GM23338 (cell line): Measurements from ENCODE around the gene FXYD7. TPM values are rescaled to one million over a fixed set of nuclear protein-coding genes. Genes with fewer than 3 reads are reported as not detected.

Experiments
- ATAC-seq: fragments of 200-7000 bp; cut with Tn5 transposase; 3 replicates; pipeline ENCODE4 v1.9.1; 2020
- DNase-seq: peaks from one replicate; pipeline ENCODE4 v3.0.0-alpha.2; 2015; ENCODE audit warnings: low spot score
- H2AFZ ChIP-seq: fragments of 200-600 bp; sonication (generic); 2 replicates; pipeline ENCODE4 v1.8.0; 2016; ENCODE audit warnings: antibody characterized with exemption, mild to moderate bottlenecking, moderate library complexity
- H3F3A ChIP-seq: fragments of 200-600 bp; sonication (generic); replicated peaks from 2 replicates; pipeline ENCODE4 v1.8.0; 2017; ENCODE audit warnings: antibody characterized with exemption, mixed run types, low read depth
- H3K27ac ChIP-seq: fragments of 200-600 bp; sonication (generic); 2 replicates; pipeline ENCODE4 v1.6.1; 2016; ENCODE audit warnings: low read depth
- H3K27me3 ChIP-seq: fragments of 200-600 bp; sonication (generic); 2 replicates; pipeline ENCODE4 v1.8.0; 2016; ENCODE audit warnings: mild to moderate bottlenecking, mixed run types, moderate library complexity; ENCODE audit not compliant: insufficient read depth
- H3K36me3 ChIP-seq: fragments of 200-600 bp; sonication (generic); 2 replicates; pipeline ENCODE4 v1.8.0; 2016; ENCODE audit warnings: mild to moderate bottlenecking; ENCODE audit not compliant: insufficient read depth
- H3K4me1 ChIP-seq: fragments of 200-600 bp; sonication (generic); 2 replicates; pipeline ENCODE4 v1.8.0; 2016; ENCODE audit warnings: mild to moderate bottlenecking, moderate library complexity; ENCODE audit not compliant: insufficient read depth
- H3K4me2 ChIP-seq: fragments of 200-600 bp; sonication (generic); 2 replicates; pipeline ENCODE4 v1.7.1; 2017; ENCODE audit warnings: mixed run types
- H3K4me3 ChIP-seq: fragments of 200-600 bp; sonication (generic); 2 replicates; pipeline ENCODE4 v1.6.1; 2016; ENCODE audit warnings: mixed run types
- H3K79me2 ChIP-seq: fragments of 200-600 bp; sonication (generic); replicated peaks from 2 replicates; pipeline ENCODE4 v1.8.0; 2017; ENCODE audit warnings: mild to moderate bottlenecking; ENCODE audit not compliant: insufficient read depth
- H3K9me2 ChIP-seq: fragments of 200-600 bp; sonication (generic); 2 replicates; pipeline ENCODE4 v1.8.0; 2017; ENCODE audit not compliant: insufficient read depth
- H4K20me1 ChIP-seq: fragments of 200-600 bp; sonication (generic); replicated peaks from 2 replicates; pipeline ENCODE4 v1.8.0; 2017; ENCODE audit warnings: mild to moderate bottlenecking; ENCODE audit not compliant: insufficient read depth
- H3K27ac Mint-ChIP-seq: 2 replicates; pipeline ENCODE4 v1.8.0; 2020; ENCODE audit warnings: inconsistent platforms, mild to moderate bottlenecking, moderate library complexity, mixed read lengths
- H3K27me3 Mint-ChIP-seq: 3 replicates; pipeline ENCODE4 v1.8.0; 2022; ENCODE audit warnings: low read depth, mild to moderate bottlenecking, moderate library complexity, mixed read lengths, inconsistent platforms; ENCODE audit not compliant: insufficient read depth, poor library complexity
- H3K36me3 Mint-ChIP-seq: 3 replicates; pipeline ENCODE4 v1.8.0; 2021; ENCODE audit warnings: low read depth, mild to moderate bottlenecking, inconsistent platforms, moderate library complexity, mixed read lengths
- H3K4me1 Mint-ChIP-seq: 3 replicates; pipeline ENCODE4 v1.8.0; 2020; ENCODE audit warnings: mild to moderate bottlenecking, inconsistent platforms, mixed read lengths
- H3K4me3 Mint-ChIP-seq: 3 replicates; pipeline ENCODE4 v1.8.0; 2021; ENCODE audit warnings: moderate library complexity, mild to moderate bottlenecking, inconsistent platforms, mixed read lengths
- H3K9me3 Mint-ChIP-seq: 3 replicates; pipeline ENCODE4 v1.8.0; 2020; ENCODE audit warnings: moderate library complexity, mild to moderate bottlenecking, inconsistent platforms, mixed read lengths
- CREB1 ChIP-seq: fragments of 250-450 bp; sonication (Bioruptor Pico); IDR thresholded peaks from 2 replicates; pipeline ENCODE4 v1.5.0; 2020; ENCODE audit warnings: low read depth, mild to moderate bottlenecking, moderate library complexity
- CTCF ChIP-seq, 2 experiments: fragments of 200-600 bp in 1 of 2; sonication (generic) in 1 of 2; conservative IDR thresholded peaks; 2 replicates each; pipeline versions ENCODE4 v1.5.1 to v1.6.1; 2016 to 2017; ENCODE audit warnings: antibody characterized with exemption in 2 of 2, low read depth in 2 of 2, mild to moderate bottlenecking in 2 of 2, moderate library complexity in 1 of 2
- ETS1 ChIP-seq: IDR thresholded peaks from 2 replicates; pipeline ENCODE4 v1.6.1; 2016; ENCODE audit warnings: antibody characterized with exemption
- EZH2 ChIP-seq: fragments of 200-600 bp; sonication (generic); IDR thresholded peaks from one replicate; pipeline ENCODE4 v1.8.0; 2017; ENCODE audit warnings: antibody characterized with exemption, mild to moderate bottlenecking, low read depth; ENCODE audit not compliant: unreplicated experiment
- EZH2phosphoT487 ChIP-seq: fragments of 200-600 bp; sonication (generic); IDR thresholded peaks from one replicate; pipeline ENCODE4 v1.8.1; 2018; ENCODE audit warnings: antibody characterized with exemption; ENCODE audit not compliant: unreplicated experiment
- JUNB ChIP-seq: IDR thresholded peaks from one replicate; pipeline ENCODE4 v1.6.1; 2016; ENCODE audit warnings: antibody characterized with exemption; ENCODE audit not compliant: unreplicated experiment
- NANOG ChIP-seq: IDR thresholded peaks from 2 replicates; pipeline ENCODE4 v1.6.1; 2016; ENCODE audit warnings: antibody characterized with exemption, borderline replicate concordance
- POLR2AphosphoS5 ChIP-seq: IDR thresholded peaks from 2 replicates; pipeline ENCODE4 v1.6.1; 2016; ENCODE audit warnings: antibody characterized with exemption, low read depth
- ZNF114 ChIP-seq: fragments of 250-450 bp; sonication (Bioruptor Pico); IDR thresholded peaks from 2 replicates; pipeline ENCODE4 v1.5.0; 2020; ENCODE audit warnings: mild to moderate bottlenecking, moderate library complexity
- ZNF331 ChIP-seq: fragments of 250-450 bp; sonication (Bioruptor Pico); IDR thresholded peaks from 2 replicates; pipeline ENCODE4 v1.5.0; 2020; ENCODE audit warnings: low read depth, mild to moderate bottlenecking, moderate library complexity
- ZNF462 ChIP-seq: fragments of 250-450 bp; sonication (Bioruptor Pico); IDR thresholded peaks from 2 replicates; pipeline ENCODE4 v1.5.0; 2020; ENCODE audit warnings: mild to moderate bottlenecking, moderate library complexity
- polyA plus RNA-seq: library from polyadenylated mRNA; unstranded; fragments of >200 nt; fragmentation: Nextera tagmentation; extraction: Ambion mirVana; gene quantifications from 2 replicates; pipeline ENCODE4 v1.2.1, GENCODE V29; 2016
- total RNA-seq: library from RNA; depleted of rRNA; stranded (reverse); fragments of >200 nt; shearing (Covaris generic); gene quantifications from 2 replicates; pipeline ENCODE4 v1.2.3, GENCODE V29; 2014
- TF ChIP-seq, protein P1 (sequence below): IDR thresholded peaks from one replicate; pipeline ENCODE4 v1.6.1; 2018; ENCODE audit warnings: antibody characterized with exemption; ENCODE audit not compliant: unreplicated experiment

FXYD7 gene
- total and polyA plus RNA-seq, 2 experiments from 2014 or later = 9.6 to 44.0 TPM

DNA sequence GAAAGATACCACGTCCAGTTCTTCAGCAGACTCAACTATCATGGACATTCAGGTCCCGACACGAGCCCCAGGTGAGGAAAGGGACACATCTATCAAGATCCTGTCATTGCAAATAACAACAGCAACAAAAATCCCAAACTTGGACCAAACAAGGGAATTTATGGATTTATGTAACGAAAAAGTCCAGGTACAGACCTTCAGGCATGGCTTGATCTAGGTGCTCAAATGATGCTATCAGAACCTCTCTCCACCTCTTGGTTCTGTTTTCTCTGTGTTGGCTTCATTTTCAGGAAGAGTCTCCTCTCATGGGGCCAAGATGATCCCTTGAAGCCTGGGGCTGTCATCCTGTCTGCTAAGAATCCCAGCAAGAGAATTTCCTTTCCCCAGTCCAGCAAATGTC, 14.4 kb downstream of the FXYD7 start (continued):
- TF ChIP-seq EZH2 = no peak
- TF ChIP-seq, protein P1, sequence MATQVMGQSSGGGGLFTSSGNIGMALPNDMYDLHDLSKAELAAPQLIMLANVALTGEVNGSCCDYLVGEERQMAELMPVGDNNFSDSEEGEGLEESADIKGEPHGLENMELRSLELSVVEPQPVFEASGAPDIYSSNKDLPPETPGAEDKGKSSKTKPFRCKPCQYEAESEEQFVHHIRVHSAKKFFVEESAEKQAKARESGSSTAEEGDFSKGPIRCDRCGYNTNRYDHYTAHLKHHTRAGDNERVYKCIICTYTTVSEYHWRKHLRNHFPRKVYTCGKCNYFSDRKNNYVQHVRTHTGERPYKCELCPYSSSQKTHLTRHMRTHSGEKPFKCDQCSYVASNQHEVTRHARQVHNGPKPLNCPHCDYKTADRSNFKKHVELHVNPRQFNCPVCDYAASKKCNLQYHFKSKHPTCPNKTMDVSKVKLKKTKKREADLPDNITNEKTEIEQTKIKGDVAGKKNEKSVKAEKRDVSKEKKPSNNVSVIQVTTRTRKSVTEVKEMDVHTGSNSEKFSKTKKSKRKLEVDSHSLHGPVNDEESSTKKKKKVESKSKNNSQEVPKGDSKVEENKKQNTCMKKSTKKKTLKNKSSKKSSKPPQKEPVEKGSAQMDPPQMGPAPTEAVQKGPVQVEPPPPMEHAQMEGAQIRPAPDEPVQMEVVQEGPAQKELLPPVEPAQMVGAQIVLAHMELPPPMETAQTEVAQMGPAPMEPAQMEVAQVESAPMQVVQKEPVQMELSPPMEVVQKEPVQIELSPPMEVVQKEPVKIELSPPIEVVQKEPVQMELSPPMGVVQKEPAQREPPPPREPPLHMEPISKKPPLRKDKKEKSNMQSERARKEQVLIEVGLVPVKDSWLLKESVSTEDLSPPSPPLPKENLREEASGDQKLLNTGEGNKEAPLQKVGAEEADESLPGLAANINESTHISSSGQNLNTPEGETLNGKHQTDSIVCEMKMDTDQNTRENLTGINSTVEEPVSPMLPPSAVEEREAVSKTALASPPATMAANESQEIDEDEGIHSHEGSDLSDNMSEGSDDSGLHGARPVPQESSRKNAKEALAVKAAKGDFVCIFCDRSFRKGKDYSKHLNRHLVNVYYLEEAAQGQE = no peak

GRCh38 chr19:35159606-35160005, 16.6 kb downstream of the FXYD7 start:
- Mint-ChIP-seq H3K4me1 (peaks cover 13% of the 10 kb centered on the region), H3K4me3 (no peak overlapping the region), H3K36me3 (peaks cover 85% of the 10 kb centered on the region), H3K27ac (no peak overlapping the region), H3K9me3 (peaks cover 6% of the 10 kb centered on the region), H3K27me3 (peaks cover 5% of the 10 kb centered on the region)
- peaks cover 45% of the 10 kb centered on the region for H3K36me3 ChIP-seq
- no peaks in the 10 kb centered on the region for H3K27me3 ChIP-seq
- H4K20me1 ChIP-seq = peaks cover 13% of the 10 kb centered on the region; the same call in 1 of the 2 replicates
- no peak overlapping the region for H3K27ac ChIP-seq
- H3K79me2 ChIP-seq = peaks cover 12% of the 10 kb centered on the region
- H3K9me2 ChIP-seq = no peaks in the 10 kb centered on the region
- H2AFZ ChIP-seq = no peak overlapping the region
- no peak overlapping the region for H3K4me3 ChIP-seq
- no peak overlapping the region for H3K4me2 ChIP-seq
- DNase-seq (no peak), ATAC-seq (no peak)
- H3F3A ChIP-seq = 0 out of 2 replicates have a peak, but pooled peaks cover 3% of the 10 kb centered on the region
- H3K4me1 ChIP-seq = peaks cover 10% of the 10 kb centered on the region; the same call in 1 of the 2 replicates
- TF ChIP-seq EZH2phosphoT487 (no peak), ZNF462 (no peak), EZH2 (no peak), CREB1 (CRISPR knock-in tag) (no peak), JUNB (no peak), POLR2AphosphoS5 (no peak), ZNF331 (no peak), ZNF114 (no peak), ETS1 (no peak), NANOG (no peak), CTCF (conservative IDR thresholded peaks at IDR 0.05; ENCODE audit: low read depth in 2 of 2) (no peak)
